ENCODE data around the gene SNCB. TPM values are rescaled to one million over a fixed set of nuclear protein-coding genes. Genes with fewer than 3 reads are reported as not detected.

The SNCB gene
- total RNA-seq, 1 experiment from 2014 or later = 6.8 TPM

DNA sequence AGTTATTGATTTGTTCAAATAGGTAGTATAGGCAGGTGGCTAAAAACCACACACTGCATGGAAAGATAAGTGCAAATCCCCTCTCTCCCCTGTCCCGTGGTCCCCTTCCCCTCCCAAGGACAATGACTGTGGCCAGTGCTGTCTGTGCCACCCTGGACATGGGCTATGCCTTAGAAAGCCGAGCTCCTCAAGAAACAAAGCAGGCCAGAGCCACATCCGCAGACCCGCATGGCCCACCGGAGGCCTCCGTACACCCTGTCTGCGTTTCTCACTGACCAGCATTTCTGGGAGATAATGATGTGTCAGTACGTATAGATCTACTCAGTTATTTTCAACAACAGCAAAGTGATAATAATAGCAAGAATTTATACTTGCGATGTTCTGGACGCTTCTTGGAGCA, 33.2 kb upstream of the SNCB start (continued):
- TF ChIP-seq TEAD1 (CRISPR knock-in tag; IDR thresholded peaks at IDR 0.05) = no peak

DNA sequence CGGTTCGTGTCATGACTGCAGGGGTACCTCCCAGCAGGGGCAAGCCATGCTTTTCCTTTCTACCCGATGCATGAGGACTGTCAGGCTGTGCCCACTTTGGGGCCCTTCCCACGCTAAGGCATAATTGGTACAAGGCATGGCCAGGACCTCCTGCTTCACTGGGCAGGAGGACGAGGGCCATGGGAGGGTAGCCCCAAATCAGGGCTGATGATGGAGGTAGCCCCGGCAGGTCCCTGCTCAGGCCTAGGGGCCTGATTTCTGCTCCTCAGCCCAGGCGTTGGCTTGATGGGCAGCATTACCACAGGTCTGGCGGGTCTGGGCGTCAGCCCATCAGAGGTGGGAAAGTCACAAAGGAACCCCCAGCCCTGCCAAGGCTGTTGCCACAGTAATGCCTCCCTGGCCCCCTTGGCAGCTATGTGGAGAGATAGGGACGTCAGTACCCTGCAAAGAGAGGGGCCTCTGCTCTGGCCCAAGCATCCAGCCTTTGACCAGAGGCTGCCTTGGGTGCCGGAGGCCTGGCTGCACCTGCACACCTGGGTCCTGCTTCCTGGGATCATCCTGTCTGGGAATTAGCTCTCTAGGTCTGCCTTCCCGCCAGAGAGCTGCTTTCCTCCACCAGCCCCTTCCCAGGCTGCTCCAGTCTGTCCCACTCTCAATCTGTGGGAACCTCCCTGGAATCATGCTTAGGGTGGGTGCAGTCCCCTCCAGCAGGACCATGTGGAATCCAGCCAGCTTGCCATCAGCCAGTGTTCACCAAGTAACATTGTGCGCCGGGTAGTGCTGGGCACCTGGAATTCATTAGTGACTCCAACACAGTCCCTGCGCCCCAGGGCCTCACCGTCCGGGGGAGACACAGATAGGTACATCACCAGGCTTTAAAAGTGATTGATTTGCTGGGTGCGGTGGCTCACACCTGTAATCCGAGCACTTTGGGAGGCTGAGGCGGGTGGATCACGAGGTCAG, 32.3 kb upstream of the SNCB start:
- Mint-ChIP-seq H3K27me3 (ENCODE audit: low read depth) (peaks cover 4% of the 10 kb centered on the region; the same call in 1 of the 2 replicates), H3K27ac (no peak overlapping the region), H3K36me3 (0 out of 2 replicates have a peak, but pooled peaks cover 2% of the 10 kb centered on the region), H3K4me3 (no peak overlapping the region), H3K9me3 (no peaks in the 10 kb centered on the region), H3K4me1 (peaks cover 11% of the 10 kb centered on the region)
- TF ChIP-seq, protein P1, sequence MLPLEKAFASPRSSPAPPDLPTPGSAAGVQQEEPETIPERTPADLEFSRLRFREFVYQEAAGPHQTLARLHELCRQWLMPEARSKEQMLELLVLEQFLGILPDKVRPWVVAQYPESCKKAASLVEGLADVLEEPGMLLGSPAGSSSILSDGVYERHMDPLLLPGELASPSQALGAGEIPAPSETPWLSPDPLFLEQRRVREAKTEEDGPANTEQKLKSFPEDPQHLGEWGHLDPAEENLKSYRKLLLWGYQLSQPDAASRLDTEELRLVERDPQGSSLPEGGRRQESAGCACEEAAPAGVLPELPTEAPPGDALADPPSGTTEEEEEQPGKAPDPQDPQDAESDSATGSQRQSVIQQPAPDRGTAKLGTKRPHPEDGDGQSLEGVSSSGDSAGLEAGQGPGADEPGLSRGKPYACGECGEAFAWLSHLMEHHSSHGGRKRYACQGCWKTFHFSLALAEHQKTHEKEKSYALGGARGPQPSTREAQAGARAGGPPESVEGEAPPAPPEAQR (CRISPR knock-in tag; IDR thresholded peaks at IDR 0.05) = no peak
- TF ChIP-seq NR3C1 (CRISPR knock-in tag; conservative IDR thresholded peaks at IDR 0.05; ENCODE audit: low read depth) = no peak
- TF ChIP-seq ZNF423 (CRISPR knock-in tag; IDR thresholded peaks at IDR 0.05) = no peak
- TF ChIP-seq, protein P2, sequence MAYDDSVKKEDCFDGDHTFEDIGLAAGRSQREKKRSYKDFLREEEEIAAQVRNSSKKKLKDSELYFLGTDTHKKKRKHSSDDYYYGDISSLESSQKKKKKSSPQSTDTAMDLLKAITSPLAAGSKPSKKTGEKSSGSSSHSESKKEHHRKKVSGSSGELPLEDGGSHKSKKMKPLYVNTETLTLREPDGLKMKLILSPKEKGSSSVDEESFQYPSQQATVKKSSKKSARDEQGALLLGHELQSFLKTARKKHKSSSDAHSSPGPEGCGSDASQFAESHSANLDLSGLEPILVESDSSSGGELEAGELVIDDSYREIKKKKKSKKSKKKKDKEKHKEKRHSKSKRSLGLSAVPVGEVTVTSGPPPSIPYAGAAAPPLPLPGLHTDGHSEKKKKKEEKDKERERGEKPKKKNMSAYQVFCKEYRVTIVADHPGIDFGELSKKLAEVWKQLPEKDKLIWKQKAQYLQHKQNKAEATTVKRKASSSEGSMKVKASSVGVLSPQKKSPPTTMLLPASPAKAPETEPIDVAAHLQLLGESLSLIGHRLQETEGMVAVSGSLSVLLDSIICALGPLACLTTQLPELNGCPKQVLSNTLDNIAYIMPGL (CRISPR knock-in tag; IDR thresholded peaks at IDR 0.05) = no peak
- no peak for TF ChIP-seq PRRX2 (CRISPR knock-in tag; IDR thresholded peaks at IDR 0.05)
- TF ChIP-seq SMAD3 (CRISPR knock-in tag; IDR thresholded peaks at IDR 0.05; ENCODE audit: borderline replicate concordance) = no peak
- no peak for TF ChIP-seq ZNF232 (CRISPR knock-in tag; IDR thresholded peaks at IDR 0.05)
- TF ChIP-seq, protein P3, sequence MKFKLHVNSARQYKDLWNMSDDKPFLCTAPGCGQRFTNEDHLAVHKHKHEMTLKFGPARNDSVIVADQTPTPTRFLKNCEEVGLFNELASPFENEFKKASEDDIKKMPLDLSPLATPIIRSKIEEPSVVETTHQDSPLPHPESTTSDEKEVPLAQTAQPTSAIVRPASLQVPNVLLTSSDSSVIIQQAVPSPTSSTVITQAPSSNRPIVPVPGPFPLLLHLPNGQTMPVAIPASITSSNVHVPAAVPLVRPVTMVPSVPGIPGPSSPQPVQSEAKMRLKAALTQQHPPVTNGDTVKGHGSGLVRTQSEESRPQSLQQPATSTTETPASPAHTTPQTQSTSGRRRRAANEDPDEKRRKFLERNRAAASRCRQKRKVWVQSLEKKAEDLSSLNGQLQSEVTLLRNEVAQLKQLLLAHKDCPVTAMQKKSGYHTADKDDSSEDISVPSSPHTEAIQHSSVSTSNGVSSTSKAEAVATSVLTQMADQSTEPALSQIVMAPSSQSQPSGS (CRISPR knock-in tag; IDR thresholded peaks at IDR 0.05; ENCODE audit: borderline replicate concordance, low read depth) = no peak
- no peak for TF ChIP-seq FOXJ3 (CRISPR knock-in tag; IDR thresholded peaks at IDR 0.05; ENCODE audit: borderline replicate concordance)
- ATAC-seq = no peak
- POLR2A ChIA-PET = no interaction called here
- no peak for DNase-seq (ENCODE audit: low spot score)
- CTCF ChIA-PET = interaction anchor here (2.6 to 6.2 kb wide), 3 partner anchors 12 to 82 kb away, joined by 60 to 233 read pairs (median 106); no protein-coding TSS in a partner anchor

DNA sequence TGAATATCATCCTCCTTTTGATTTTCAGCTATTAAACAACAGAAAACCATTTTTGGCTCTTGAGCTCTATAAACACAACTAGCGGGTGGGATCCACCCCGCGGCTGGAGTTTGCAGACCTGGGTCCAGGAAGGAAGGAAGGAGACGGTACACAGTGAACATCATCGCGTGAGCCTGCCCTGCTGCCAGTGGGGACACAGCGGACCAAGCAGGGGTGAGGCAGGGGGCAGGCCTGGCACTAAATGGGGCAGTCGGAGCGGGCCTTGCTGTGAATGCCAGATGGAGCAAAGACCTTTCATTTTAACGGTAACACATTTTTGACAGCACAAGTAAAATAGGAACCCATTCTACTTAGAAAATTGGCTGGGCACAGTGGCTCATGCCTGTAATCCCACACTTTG, 31.3 kb upstream of the SNCB start:
- TF ChIP-seq, protein P4, sequence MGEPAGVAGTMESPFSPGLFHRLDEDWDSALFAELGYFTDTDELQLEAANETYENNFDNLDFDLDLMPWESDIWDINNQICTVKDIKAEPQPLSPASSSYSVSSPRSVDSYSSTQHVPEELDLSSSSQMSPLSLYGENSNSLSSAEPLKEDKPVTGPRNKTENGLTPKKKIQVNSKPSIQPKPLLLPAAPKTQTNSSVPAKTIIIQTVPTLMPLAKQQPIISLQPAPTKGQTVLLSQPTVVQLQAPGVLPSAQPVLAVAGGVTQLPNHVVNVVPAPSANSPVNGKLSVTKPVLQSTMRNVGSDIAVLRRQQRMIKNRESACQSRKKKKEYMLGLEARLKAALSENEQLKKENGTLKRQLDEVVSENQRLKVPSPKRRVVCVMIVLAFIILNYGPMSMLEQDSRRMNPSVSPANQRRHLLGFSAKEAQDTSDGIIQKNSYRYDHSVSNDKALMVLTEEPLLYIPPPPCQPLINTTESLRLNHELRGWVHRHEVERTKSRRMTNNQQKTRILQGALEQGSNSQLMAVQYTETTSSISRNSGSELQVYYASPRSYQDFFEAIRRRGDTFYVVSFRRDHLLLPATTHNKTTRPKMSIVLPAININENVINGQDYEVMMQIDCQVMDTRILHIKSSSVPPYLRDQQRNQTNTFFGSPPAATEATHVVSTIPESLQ (CRISPR knock-in tag; IDR thresholded peaks at IDR 0.05) = no peak
- TF ChIP-seq ZNF232 (CRISPR knock-in tag; IDR thresholded peaks at IDR 0.05) (no peak), ZNF219 (CRISPR knock-in tag; IDR thresholded peaks at IDR 0.05; ENCODE audit: borderline replicate concordance) (no peak), SOX15 (CRISPR knock-in tag; IDR thresholded peaks at IDR 0.05) (no peak), KAT7 (CRISPR knock-in tag; IDR thresholded peaks at IDR 0.05; ENCODE audit: borderline replicate concordance) (no peak), TEAD1 (CRISPR knock-in tag; IDR thresholded peaks at IDR 0.05) (no peak), EMX1 (CRISPR knock-in tag; IDR thresholded peaks at IDR 0.05) (no peak), ZNF121 (CRISPR knock-in tag; IDR thresholded peaks at IDR 0.05) (no peak), RORB (CRISPR knock-in tag; IDR thresholded peaks at IDR 0.05) (no peak)
- TF ChIP-seq, protein P5, sequence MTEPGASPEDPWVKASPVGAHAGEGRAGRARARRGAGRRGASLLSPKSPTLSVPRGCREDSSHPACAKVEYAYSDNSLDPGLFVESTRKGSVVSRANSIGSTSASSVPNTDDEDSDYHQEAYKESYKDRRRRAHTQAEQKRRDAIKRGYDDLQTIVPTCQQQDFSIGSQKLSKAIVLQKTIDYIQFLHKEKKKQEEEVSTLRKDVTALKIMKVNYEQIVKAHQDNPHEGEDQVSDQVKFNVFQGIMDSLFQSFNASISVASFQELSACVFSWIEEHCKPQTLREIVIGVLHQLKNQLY (CRISPR knock-in tag; IDR thresholded peaks at IDR 0.05) = no peak
- TF ChIP-seq, protein P6, sequence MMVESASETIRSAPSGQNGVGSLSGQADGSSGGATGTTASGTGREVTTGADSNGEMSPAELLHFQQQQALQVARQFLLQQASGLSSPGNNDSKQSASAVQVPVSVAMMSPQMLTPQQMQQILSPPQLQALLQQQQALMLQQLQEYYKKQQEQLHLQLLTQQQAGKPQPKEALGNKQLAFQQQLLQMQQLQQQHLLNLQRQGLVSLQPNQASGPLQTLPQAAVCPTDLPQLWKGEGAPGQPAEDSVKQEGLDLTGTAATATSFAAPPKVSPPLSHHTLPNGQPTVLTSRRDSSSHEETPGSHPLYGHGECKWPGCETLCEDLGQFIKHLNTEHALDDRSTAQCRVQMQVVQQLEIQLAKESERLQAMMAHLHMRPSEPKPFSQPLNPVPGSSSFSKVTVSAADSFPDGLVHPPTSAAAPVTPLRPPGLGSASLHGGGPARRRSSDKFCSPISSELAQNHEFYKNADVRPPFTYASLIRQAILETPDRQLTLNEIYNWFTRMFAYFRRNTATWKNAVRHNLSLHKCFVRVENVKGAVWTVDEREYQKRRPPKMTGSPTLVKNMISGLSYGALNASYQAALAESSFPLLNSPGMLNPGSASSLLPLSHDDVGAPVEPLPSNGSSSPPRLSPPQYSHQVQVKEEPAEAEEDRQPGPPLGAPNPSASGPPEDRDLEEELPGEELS (CRISPR knock-in tag; IDR thresholded peaks at IDR 0.05) = no peak
- no peak overlapping the region for H3K4me3 Mint-ChIP-seq
- 0 out of 2 replicates have a peak, but pooled peaks cover 2% of the 10 kb centered on the region for H3K36me3 Mint-ChIP-seq
- ATAC-seq (no peak), DNase-seq (ENCODE audit: low spot score) (no peak)
- H3K27ac Mint-ChIP-seq = no peak overlapping the region
- ChIA-PET POLR2A (interaction anchor here (1.2 to 1.4 kb wide), 2 partner anchors 26 to 37 kb away, joined by 3 to 5 read pairs; no protein-coding TSS in a partner anchor), CTCF (interaction anchor here (0.5 to 6.2 kb wide), 40 partner anchors 8 to 794 kb away, joined by 3 to 233 read pairs (median 20); partner anchors contain the start of genes EIF4E1B, FGFR4, HK3 and SNCB)
- no peaks in the 10 kb centered on the region for H3K9me3 Mint-ChIP-seq
- H3K4me1 Mint-ChIP-seq = peaks cover 11% of the 10 kb centered on the region
- no peaks in the 10 kb centered on the region for H3K27me3 Mint-ChIP-seq (ENCODE audit: low read depth)
